A673 (cell line): ENCODE measurements around the gene NCKAP5.

ENCODE experiments used
- EZH2 ChIP-seq: fragments of 200-600 bp; sonication (generic); IDR thresholded peaks from 2 replicates; pipeline ENCODE4 v1.6.1; 2017; ENCODE audit warnings: borderline replicate concordance, low read depth, mild to moderate bottlenecking, mixed read lengths, antibody characterized with exemption, low read length; ENCODE audit not compliant: poor library complexity, severe bottlenecking
- TF ChIP-seq, protein P1 (sequence below): fragments of 300-800, 200-600 bp; sonication (generic); conservative IDR thresholded peaks from 2 replicates; pipeline ENCODE4 v1.5.1; 2017; ENCODE audit warnings: low read depth, mild to moderate bottlenecking, antibody characterized with exemption, low read length, moderate library complexity, mixed read lengths

- TF ChIP-seq, protein P1, sequence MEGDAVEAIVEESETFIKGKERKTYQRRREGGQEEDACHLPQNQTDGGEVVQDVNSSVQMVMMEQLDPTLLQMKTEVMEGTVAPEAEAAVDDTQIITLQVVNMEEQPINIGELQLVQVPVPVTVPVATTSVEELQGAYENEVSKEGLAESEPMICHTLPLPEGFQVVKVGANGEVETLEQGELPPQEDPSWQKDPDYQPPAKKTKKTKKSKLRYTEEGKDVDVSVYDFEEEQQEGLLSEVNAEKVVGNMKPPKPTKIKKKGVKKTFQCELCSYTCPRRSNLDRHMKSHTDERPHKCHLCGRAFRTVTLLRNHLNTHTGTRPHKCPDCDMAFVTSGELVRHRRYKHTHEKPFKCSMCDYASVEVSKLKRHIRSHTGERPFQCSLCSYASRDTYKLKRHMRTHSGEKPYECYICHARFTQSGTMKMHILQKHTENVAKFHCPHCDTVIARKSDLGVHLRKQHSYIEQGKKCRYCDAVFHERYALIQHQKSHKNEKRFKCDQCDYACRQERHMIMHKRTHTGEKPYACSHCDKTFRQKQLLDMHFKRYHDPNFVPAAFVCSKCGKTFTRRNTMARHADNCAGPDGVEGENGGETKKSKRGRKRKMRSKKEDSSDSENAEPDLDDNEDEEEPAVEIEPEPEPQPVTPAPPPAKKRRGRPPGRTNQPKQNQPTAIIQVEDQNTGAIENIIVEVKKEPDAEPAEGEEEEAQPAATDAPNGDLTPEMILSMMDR = no peak
- no peak for TF ChIP-seq EZH2
Measured at GRCh38 chr2:133589456-133589855, 21.2 kb upstream of the NCKAP5 start.
